Measurements from ENCODE around the gene TMEM272. TPM values are rescaled to one million over a fixed set of nuclear protein-coding genes. Genes with fewer than 3 reads are reported as not detected.

The TMEM272 gene
- total RNA-seq, 1 experiment from 2014 or later = not detected

GRCh38 chr13:51786425-51787265, 58.3 kb downstream of the TMEM272 start:
- POLR2A ChIA-PET = no interaction called here
- TF ChIP-seq, protein P1, sequence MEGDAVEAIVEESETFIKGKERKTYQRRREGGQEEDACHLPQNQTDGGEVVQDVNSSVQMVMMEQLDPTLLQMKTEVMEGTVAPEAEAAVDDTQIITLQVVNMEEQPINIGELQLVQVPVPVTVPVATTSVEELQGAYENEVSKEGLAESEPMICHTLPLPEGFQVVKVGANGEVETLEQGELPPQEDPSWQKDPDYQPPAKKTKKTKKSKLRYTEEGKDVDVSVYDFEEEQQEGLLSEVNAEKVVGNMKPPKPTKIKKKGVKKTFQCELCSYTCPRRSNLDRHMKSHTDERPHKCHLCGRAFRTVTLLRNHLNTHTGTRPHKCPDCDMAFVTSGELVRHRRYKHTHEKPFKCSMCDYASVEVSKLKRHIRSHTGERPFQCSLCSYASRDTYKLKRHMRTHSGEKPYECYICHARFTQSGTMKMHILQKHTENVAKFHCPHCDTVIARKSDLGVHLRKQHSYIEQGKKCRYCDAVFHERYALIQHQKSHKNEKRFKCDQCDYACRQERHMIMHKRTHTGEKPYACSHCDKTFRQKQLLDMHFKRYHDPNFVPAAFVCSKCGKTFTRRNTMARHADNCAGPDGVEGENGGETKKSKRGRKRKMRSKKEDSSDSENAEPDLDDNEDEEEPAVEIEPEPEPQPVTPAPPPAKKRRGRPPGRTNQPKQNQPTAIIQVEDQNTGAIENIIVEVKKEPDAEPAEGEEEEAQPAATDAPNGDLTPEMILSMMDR (IDR thresholded peaks at IDR 0.05; ENCODE audit: unreplicated experiment) = no peak
- DNase-seq (ENCODE audit: unreplicated experiment) = no peak

GRCh38 chr13:51785712-51786424, 59.1 kb downstream of the TMEM272 start:
- ChIA-PET CTCF (interaction anchor here (0.5 to 2.4 kb wide), 4 partner anchors 10 to 637 kb away, joined by 4 to 13 read pairs (median 5); no protein-coding TSS in a partner anchor), POLR2A (interaction anchor here (1.4 kb wide), 1 partner anchor 16 kb away, joined by 3 read pairs; no protein-coding TSS in a partner anchor)
- Mint-ChIP-seq H3K4me1 (ENCODE audit: insufficient read depth, unreplicated experiment) (peaks cover 6% of the 10 kb centered on the region), H3K36me3 (ENCODE audit: insufficient read depth, unreplicated experiment) (peaks cover 6% of the 10 kb centered on the region), H3K27me3 (ENCODE audit: insufficient read depth, unreplicated experiment) (no peaks in the 10 kb centered on the region), H3K27ac (ENCODE audit: low read depth, unreplicated experiment) (no peak overlapping the region), H3K9me3 (ENCODE audit: unreplicated experiment) (no peaks in the 10 kb centered on the region), H3K4me3 (ENCODE audit: unreplicated experiment) (no peak overlapping the region)
- no TSS peak for BruUV-seq (replicated peaks)
- no peak for DNase-seq (ENCODE audit: unreplicated experiment)
- TF ChIP-seq, protein P1 (IDR thresholded peaks at IDR 0.05; ENCODE audit: unreplicated experiment) = no peak
- intact Hi-C loops (cut with micrococcal nuclease) = no loop called here

More at GRCh38 chr13:51786425-51787265, 58.3 kb downstream of the TMEM272 start:
- Mint-ChIP-seq H3K27me3 (ENCODE audit: insufficient read depth, unreplicated experiment) (no peaks in the 10 kb centered on the region), H3K9me3 (ENCODE audit: unreplicated experiment) (no peaks in the 10 kb centered on the region), H3K4me1 (ENCODE audit: insufficient read depth, unreplicated experiment) (peaks cover under 1% of the 10 kb centered on the region), H3K4me3 (ENCODE audit: unreplicated experiment) (no peak overlapping the region), H3K36me3 (ENCODE audit: insufficient read depth, unreplicated experiment) (peaks cover 6% of the 10 kb centered on the region), H3K27ac (ENCODE audit: low read depth, unreplicated experiment) (no peak overlapping the region)
- CTCF ChIA-PET = interaction anchor here (1.0 to 2.4 kb wide), 3 partner anchors 9 to 500 kb away, joined by 4 to 13 read pairs (median 6); no protein-coding TSS in a partner anchor
- no TSS peak for BruUV-seq (replicated peaks)
- intact Hi-C loops (cut with micrococcal nuclease) = no loop called here

- ChIA-PET CTCF (no interaction called here), POLR2A (interaction anchor here (2.0 kb wide), 1 partner anchor 11 kb away, joined by 10 read pairs; no protein-coding TSS in a partner anchor)
- BruUV-seq (replicated peaks) = no TSS peak
- no peaks in the 10 kb centered on the region for H3K9me3 Mint-ChIP-seq (ENCODE audit: unreplicated experiment)
- H3K27me3 Mint-ChIP-seq (ENCODE audit: insufficient read depth, unreplicated experiment) = no peaks in the 10 kb centered on the region
- H3K4me3 Mint-ChIP-seq (ENCODE audit: unreplicated experiment) = no peak overlapping the region
- DNase-seq (ENCODE audit: unreplicated experiment) = no peak
- intact Hi-C loops (cut with micrococcal nuclease) = loop anchor here (5.0 kb wide), 1 partner anchor 332 kb away; the partner anchor contains the start of gene INTS6
- H3K27ac Mint-ChIP-seq (ENCODE audit: low read depth, unreplicated experiment) = no peak overlapping the region
- TF ChIP-seq, protein P1 (IDR thresholded peaks at IDR 0.05; ENCODE audit: unreplicated experiment) = no peak
- H3K36me3 Mint-ChIP-seq (ENCODE audit: insufficient read depth, unreplicated experiment) = no peaks in the 10 kb centered on the region
- peaks cover 11% of the 10 kb centered on the region for H3K4me1 Mint-ChIP-seq (ENCODE audit: insufficient read depth, unreplicated experiment)
These were observed 60.9 kb downstream of the TMEM272 start for GRCh38 chr13:51784097-51784496.
